SK-N-SH treated with all-trans-retinoic acid at 6 μM for 48 hours (cell line): ENCODE data around the gene UPK3B.
"Not testable (repeated sequence)": the region's sequence is repeated elsewhere in the genome, so short reads cannot be mapped to it uniquely, and the experiment has no call there.

Experiments
- ARNTL ChIP-seq: fragments of 450-650 bp; formaldehyde crosslinking; IDR thresholded peaks from 2 replicates; pipeline ENCODE4 v1.5.0; 2020; ENCODE audit warnings: low read depth, mild to moderate bottlenecking, moderate library complexity, borderline replicate concordance
- OSR1 ChIP-seq: fragments of 250-450 bp; sonication (Bioruptor Pico); IDR thresholded peaks from 2 replicates; pipeline ENCODE4 v1.8.0; 2022; ENCODE audit warnings: moderate library complexity, mild to moderate bottlenecking, inconsistent platforms
- ZNF565 ChIP-seq: fragments of 450-650 bp; formaldehyde crosslinking; conservative IDR thresholded peaks from 2 replicates; pipeline ENCODE4 v1.5.0; 2020; ENCODE audit warnings: low read depth, mild to moderate bottlenecking, moderate library complexity
- TF ChIP-seq, protein P1 (sequence below): fragments of 250-450 bp; sonication (Bioruptor Pico); IDR thresholded peaks from 2 replicates; pipeline ENCODE4 v1.5.1; 2021; ENCODE audit warnings: mild to moderate bottlenecking, moderate library complexity
- TF ChIP-seq, protein P2 (sequence below): fragments of 250-450 bp; sonication (Bioruptor Pico); IDR thresholded peaks from 2 replicates; pipeline ENCODE4 v1.8.0; 2020; ENCODE audit warnings: mild to moderate bottlenecking, moderate library complexity, borderline replicate concordance
- TF ChIP-seq, protein P3 (sequence below): fragments of 250-450 bp; sonication (Bioruptor Pico); IDR thresholded peaks from 2 replicates; pipeline ENCODE4 v1.5.1; 2020; ENCODE audit warnings: low read depth, mild to moderate bottlenecking, moderate library complexity

DNA sequence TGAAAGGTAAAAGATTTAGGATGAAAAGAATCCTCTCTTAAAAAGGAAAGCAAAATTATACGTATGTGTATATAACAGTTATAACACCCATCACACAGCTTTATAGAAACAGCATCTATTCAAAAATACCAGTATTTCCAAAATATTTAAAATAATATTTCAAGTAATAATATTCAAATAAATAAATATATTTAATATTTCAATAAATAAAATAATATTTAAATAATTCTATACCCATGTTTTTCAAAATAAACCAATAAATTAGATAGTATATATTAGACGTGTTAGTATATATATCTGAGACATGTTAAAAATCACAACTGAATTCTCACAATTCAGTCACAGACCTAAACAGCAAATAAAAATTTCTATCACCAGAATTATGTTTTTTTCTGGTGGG, 21.3 kb downstream of the UPK3B start:
- TF ChIP-seq, protein P1, sequence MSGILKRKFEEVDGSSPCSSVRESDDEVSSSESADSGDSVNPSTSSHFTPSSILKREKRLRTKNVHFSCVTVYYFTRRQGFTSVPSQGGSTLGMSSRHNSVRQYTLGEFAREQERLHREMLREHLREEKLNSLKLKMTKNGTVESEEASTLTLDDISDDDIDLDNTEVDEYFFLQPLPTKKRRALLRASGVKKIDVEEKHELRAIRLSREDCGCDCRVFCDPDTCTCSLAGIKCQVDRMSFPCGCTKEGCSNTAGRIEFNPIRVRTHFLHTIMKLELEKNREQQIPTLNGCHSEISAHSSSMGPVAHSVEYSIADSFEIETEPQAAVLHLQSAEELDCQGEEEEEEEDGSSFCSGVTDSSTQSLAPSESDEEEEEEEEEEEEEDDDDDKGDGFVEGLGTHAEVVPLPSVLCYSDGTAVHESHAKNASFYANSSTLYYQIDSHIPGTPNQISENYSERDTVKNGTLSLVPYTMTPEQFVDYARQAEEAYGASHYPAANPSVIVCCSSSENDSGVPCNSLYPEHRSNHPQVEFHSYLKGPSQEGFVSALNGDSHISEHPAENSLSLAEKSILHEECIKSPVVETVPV (CRISPR knock-in tag): not testable (repeated sequence)
- TF ChIP-seq, protein P2, sequence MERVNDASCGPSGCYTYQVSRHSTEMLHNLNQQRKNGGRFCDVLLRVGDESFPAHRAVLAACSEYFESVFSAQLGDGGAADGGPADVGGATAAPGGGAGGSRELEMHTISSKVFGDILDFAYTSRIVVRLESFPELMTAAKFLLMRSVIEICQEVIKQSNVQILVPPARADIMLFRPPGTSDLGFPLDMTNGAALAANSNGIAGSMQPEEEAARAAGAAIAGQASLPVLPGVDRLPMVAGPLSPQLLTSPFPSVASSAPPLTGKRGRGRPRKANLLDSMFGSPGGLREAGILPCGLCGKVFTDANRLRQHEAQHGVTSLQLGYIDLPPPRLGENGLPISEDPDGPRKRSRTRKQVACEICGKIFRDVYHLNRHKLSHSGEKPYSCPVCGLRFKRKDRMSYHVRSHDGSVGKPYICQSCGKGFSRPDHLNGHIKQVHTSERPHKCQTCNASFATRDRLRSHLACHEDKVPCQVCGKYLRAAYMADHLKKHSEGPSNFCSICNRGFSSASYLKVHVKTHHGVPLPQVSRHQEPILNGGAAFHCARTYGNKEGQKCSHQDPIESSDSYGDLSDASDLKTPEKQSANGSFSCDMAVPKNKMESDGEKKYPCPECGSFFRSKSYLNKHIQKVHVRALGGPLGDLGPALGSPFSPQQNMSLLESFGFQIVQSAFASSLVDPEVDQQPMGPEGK: not testable (repeated sequence)
- TF ChIP-seq, protein P3, sequence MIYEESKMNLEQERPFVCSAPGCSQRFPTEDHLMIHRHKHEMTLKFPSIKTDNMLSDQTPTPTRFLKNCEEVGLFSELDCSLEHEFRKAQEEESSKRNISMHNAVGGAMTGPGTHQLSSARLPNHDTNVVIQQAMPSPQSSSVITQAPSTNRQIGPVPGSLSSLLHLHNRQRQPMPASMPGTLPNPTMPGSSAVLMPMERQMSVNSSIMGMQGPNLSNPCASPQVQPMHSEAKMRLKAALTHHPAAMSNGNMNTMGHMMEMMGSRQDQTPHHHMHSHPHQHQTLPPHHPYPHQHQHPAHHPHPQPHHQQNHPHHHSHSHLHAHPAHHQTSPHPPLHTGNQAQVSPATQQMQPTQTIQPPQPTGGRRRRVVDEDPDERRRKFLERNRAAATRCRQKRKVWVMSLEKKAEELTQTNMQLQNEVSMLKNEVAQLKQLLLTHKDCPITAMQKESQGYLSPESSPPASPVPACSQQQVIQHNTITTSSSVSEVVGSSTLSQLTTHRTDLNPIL (CRISPR knock-in tag): not testable (repeated sequence)
- TF ChIP-seq OSR1; ARNTL (CRISPR knock-in tag); ZNF565 (CRISPR knock-in tag): not testable (repeated sequence)
